Liver (tissue), 9 donors: ENCODE results near the gene SGPP1. TPM values are rescaled to one million over a fixed set of nuclear protein-coding genes. Genes with fewer than 3 reads are reported as not detected.

ENCODE experiments used
- DNase-seq: peaks from one replicate; pipeline ENCODE4 v3.0.0-alpha.2; 2017; ENCODE audit warnings: low spot score
- H3K27ac ChIP-seq, 2 donors: one replicate each; pipeline ENCODE4 v1.7.0; 2013; ENCODE audit warnings: inconsistent platforms in 2 of 2, low read length in 2 of 2, control low read depth in 1 of 2, low read depth in 1 of 2, mild to moderate bottlenecking in 1 of 2
- H3K27me3 ChIP-seq, 4 donors: one replicate each; pipeline versions ENCODE4 v1.6.1 to v1.7.0; 2013; ENCODE audit warnings: low read length in 3 of 4, inconsistent platforms in 1 of 4, mild to moderate bottlenecking in 1 of 4, moderate library complexity in 1 of 4; ENCODE audit not compliant: control insufficient read depth in 4 of 4, insufficient read depth in 4 of 4
- H3K36me3 ChIP-seq, 4 donors: one replicate each; pipeline versions ENCODE4 v1.6.1 to v1.7.0; 2013; ENCODE audit warnings: low read length in 3 of 4, mild to moderate bottlenecking in 3 of 4, low read depth in 1 of 4, moderate library complexity in 1 of 4; ENCODE audit not compliant: control insufficient read depth in 4 of 4, insufficient read depth in 3 of 4
- H3K4me1 ChIP-seq, 4 donors: one replicate each; pipeline versions ENCODE4 v1.6.1 to v1.7.0; 2013; ENCODE audit warnings: low read length in 3 of 4, mild to moderate bottlenecking in 3 of 4, moderate library complexity in 1 of 4; ENCODE audit not compliant: control insufficient read depth in 4 of 4, insufficient read depth in 4 of 4
- H3K4me3 ChIP-seq, 3 donors: one replicate each; pipeline versions ENCODE4 v1.6.1 to v1.7.0; 2013; ENCODE audit warnings: low read length in 3 of 3, control low read depth in 1 of 3, low read depth in 1 of 3, mild to moderate bottlenecking in 1 of 3
- H3K9ac ChIP-seq, 2 donors: one replicate each; pipeline ENCODE4 v1.7.0; 2013; ENCODE audit warnings: low read length in 2 of 2, mild to moderate bottlenecking in 2 of 2, moderate library complexity in 2 of 2, control low read depth in 1 of 2, low read depth in 1 of 2
- H3K9me3 ChIP-seq, 4 donors: one replicate each; pipeline versions ENCODE4 v1.6.1 to v1.7.0; 2013; ENCODE audit warnings: low read length in 3 of 4; ENCODE audit not compliant: control insufficient read depth in 4 of 4
- ATF3 ChIP-seq: IDR thresholded peaks from 2 replicates; pipeline ENCODE4 v1.6.1; 2016; ENCODE audit warnings: antibody characterized with exemption
- FOXA1 ChIP-seq: IDR thresholded peaks from 2 replicates; pipeline ENCODE4 v1.6.1; 2016; ENCODE audit warnings: antibody characterized with exemption
- GABPA ChIP-seq, 2 donors: IDR thresholded peaks in 1 of 2; conservative IDR thresholded peaks in 1 of 2; 2 replicates each; pipeline ENCODE4 v1.6.1; 2016; ENCODE audit warnings: antibody characterized with exemption in 2 of 2, mild to moderate bottlenecking in 1 of 2, moderate library complexity in 1 of 2
- HNF4A ChIP-seq, 2 donors: conservative IDR thresholded peaks; 2 replicates each; pipeline ENCODE4 v1.6.1; 2016; ENCODE audit warnings: antibody characterized with exemption in 2 of 2, mild to moderate bottlenecking in 2 of 2
- HNF4G ChIP-seq: IDR thresholded peaks from 2 replicates; pipeline ENCODE4 v1.6.1; 2016; ENCODE audit warnings: antibody characterized with exemption
- NR2F2 ChIP-seq: IDR thresholded peaks from 2 replicates; pipeline ENCODE4 v1.6.1; 2016; ENCODE audit warnings: antibody characterized with exemption
- RAD21 ChIP-seq, 2 donors: IDR thresholded peaks; 2 replicates each; pipeline ENCODE4 v1.6.1; 2016; ENCODE audit warnings: antibody characterized with exemption in 2 of 2, mild to moderate bottlenecking in 2 of 2
- TAF1 ChIP-seq: conservative IDR thresholded peaks from 2 replicates; pipeline ENCODE4 v1.6.1; 2016; ENCODE audit warnings: antibody characterized with exemption, mild to moderate bottlenecking
- WGBS: extraction: QIAGEN DNeasy Blood & Tissue Kit; methylation state at CpG from one replicate; pipeline ENCODE4 v1.1.7; 2013; 5-methylcytosine and 5-hydroxymethylcytosine counted together
- polyA plus RNA-seq, 2 donors: library from polyadenylated mRNA; stranded (reverse) in 1 of 2; unstranded in 1 of 2; fragments of 200-250 nt in 1 of 2; fragments of >200 nt in 1 of 2; fragmentation: Nextera tagmentation in 1 of 2; extraction: Ambion mirVana in 1 of 2; gene quantifications; one replicate each; pipeline versions ENCODE4 v1.2.1 to v1.2.3, GENCODE V29; 2013 to 2015
- total RNA-seq, 2 donors: library from RNA; depleted of rRNA; stranded (reverse); fragments of >200 nt; gene quantifications; one replicate each; pipeline ENCODE4 v1.2.3, GENCODE V29; 2014
- TF ChIP-seq, protein P1 (sequence below): fragments of 150-350 bp; IDR thresholded peaks from 2 replicates; pipeline ENCODE4 v1.5.1; 2017; ENCODE audit warnings: improper control_type of control experiment, low read depth, low read length; ENCODE audit not compliant: missing input control
- TF ChIP-seq, protein P2 (sequence below): IDR thresholded peaks from 2 replicates; pipeline ENCODE4 v1.6.1; 2016; ENCODE audit warnings: antibody characterized with exemption, mild to moderate bottlenecking
- donor health status: healthy.
- donor health status: healthy.
- donor health status: healthy.
- donor health status: healthy.
- donor health status: healthy.

SGPP1 gene
- total and polyA plus RNA-seq, 4 donors: 12.3 to 32.3 (median 15.6) TPM

DNA sequence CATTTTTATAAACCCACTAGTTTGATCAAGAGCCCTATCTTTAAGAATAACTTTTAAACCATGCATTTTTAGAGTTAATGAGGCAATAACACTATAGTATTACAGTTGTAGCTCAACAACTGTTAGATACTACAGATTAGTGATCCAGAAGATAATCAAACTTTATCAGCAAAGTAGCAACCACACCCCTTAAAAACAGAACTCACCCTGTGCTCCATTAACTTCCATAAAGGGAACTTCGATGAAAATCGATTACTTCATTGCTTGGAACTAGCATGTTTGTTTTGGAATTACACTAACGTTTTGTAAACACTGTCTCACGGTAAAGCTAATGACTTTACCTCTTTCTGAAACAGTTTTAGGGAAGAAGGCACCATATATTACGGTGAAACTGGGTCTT is 1.4 kb downstream of the SGPP1 start (continued):
- peak in 1 of 2 donors; percentile 24 for TF ChIP-seq HNF4A (conservative IDR thresholded peaks at IDR 0.05)
- TF ChIP-seq HNF4G: no peak
- no peak for TF ChIP-seq GABPA (IDR thresholded peaks at IDR 0.05 in 1 of 2, conservative IDR thresholded peaks at IDR 0.05 in 1 of 2)
- TF ChIP-seq TAF1: no peak
- TF ChIP-seq, protein P1, sequence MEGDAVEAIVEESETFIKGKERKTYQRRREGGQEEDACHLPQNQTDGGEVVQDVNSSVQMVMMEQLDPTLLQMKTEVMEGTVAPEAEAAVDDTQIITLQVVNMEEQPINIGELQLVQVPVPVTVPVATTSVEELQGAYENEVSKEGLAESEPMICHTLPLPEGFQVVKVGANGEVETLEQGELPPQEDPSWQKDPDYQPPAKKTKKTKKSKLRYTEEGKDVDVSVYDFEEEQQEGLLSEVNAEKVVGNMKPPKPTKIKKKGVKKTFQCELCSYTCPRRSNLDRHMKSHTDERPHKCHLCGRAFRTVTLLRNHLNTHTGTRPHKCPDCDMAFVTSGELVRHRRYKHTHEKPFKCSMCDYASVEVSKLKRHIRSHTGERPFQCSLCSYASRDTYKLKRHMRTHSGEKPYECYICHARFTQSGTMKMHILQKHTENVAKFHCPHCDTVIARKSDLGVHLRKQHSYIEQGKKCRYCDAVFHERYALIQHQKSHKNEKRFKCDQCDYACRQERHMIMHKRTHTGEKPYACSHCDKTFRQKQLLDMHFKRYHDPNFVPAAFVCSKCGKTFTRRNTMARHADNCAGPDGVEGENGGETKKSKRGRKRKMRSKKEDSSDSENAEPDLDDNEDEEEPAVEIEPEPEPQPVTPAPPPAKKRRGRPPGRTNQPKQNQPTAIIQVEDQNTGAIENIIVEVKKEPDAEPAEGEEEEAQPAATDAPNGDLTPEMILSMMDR: no peak
- peak; percentile 52 for TF ChIP-seq FOXA1

DNA sequence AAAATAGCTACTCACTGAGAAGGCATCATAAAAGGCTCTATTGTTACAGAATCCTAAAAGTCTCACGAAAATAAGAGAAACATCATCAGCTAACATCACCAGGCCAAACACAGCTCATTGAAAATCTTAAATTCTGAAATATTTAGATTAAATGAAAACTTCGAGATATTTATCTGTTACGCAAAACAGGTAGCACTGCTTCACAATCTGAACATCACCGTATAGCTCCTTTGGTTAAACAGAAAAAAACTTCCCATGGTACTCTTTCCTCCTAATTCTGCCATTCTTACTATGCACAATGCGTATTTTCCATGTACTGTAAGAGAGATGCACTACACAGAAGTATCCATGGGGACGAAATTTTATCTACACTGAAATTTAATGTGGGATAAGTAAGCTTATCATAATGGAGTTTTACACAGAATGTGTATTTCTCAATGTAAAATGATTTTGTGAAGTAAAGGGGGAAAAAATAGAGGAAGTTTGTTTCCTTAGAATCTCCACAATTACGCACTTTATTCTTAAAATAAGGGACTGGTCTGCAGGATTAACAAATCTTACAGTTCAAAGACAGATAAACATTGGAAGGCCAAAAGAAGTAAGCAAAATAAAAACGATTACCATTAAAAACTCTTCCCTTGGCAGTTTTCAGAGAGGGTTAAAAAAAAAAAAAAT is 1.9 kb downstream of the SGPP1 start:
- Histone ChIP-seq H3K4me1 (peaks cover 3 to 24% (median 7%) of the 10 kb centered on the region in 4 donors), H3K27ac (no peak overlapping the region), H3K9me3 (no peaks in the 10 kb centered on the region), H3K36me3 (peaks cover 0 to 2% (median 0%) of the 10 kb centered on the region in 4 donors), H3K27me3 (no peaks in the 10 kb centered on the region), H3K4me3 (peak overlapping the region; percentile 92 to 100 (median 99)), H3K9ac (peak overlapping the region in 1 of 2 donors; percentile 88)
- 69% methylated on average over 8 of the region's 8 CpGs for WGBS
- DNase-seq: no peak
- TF ChIP-seq HNF4G (no peak), NR2F2 (no peak), RAD21 (IDR thresholded peaks at IDR 0.05) (no peak)

GRCh38 chr14:63717702-63718101 is 10.2 kb downstream of the SGPP1 start:
- 93% methylated on average over 2 of the region's 2 CpGs for WGBS
- TF ChIP-seq, protein P2, sequence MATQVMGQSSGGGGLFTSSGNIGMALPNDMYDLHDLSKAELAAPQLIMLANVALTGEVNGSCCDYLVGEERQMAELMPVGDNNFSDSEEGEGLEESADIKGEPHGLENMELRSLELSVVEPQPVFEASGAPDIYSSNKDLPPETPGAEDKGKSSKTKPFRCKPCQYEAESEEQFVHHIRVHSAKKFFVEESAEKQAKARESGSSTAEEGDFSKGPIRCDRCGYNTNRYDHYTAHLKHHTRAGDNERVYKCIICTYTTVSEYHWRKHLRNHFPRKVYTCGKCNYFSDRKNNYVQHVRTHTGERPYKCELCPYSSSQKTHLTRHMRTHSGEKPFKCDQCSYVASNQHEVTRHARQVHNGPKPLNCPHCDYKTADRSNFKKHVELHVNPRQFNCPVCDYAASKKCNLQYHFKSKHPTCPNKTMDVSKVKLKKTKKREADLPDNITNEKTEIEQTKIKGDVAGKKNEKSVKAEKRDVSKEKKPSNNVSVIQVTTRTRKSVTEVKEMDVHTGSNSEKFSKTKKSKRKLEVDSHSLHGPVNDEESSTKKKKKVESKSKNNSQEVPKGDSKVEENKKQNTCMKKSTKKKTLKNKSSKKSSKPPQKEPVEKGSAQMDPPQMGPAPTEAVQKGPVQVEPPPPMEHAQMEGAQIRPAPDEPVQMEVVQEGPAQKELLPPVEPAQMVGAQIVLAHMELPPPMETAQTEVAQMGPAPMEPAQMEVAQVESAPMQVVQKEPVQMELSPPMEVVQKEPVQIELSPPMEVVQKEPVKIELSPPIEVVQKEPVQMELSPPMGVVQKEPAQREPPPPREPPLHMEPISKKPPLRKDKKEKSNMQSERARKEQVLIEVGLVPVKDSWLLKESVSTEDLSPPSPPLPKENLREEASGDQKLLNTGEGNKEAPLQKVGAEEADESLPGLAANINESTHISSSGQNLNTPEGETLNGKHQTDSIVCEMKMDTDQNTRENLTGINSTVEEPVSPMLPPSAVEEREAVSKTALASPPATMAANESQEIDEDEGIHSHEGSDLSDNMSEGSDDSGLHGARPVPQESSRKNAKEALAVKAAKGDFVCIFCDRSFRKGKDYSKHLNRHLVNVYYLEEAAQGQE: no peak
- TF ChIP-seq NR2F2: no peak
- TF ChIP-seq ATF3: no peak
- TF ChIP-seq HNF4G: no peak
- peaks cover 0 to 3% (median under 1%) of the 10 kb centered on the region in 4 donors for H3K36me3 ChIP-seq

More at GRCh38 chr14:63717702-63718101, 10.2 kb downstream of the SGPP1 start:
- H3K9me3 ChIP-seq: peaks cover 0 to 6% (median 3%) of the 10 kb centered on the region in 4 donors
- no peak overlapping the region for H3K9ac ChIP-seq
- H3K4me3 ChIP-seq: no peak overlapping the region
- no peaks in the 10 kb centered on the region for H3K4me1 ChIP-seq
- no peak overlapping the region for H3K27ac ChIP-seq
- no peaks in the 10 kb centered on the region for H3K27me3 ChIP-seq
- DNase-seq: no peak
